ENCODE data around the gene S1PR2.

GRCh38 chr19:10224337-10224736 lies 6.8 kb downstream of the S1PR2 start:
- no peak for TF ChIP-seq CTCF (conservative IDR thresholded peaks at IDR 0.05)
- no peak for TF ChIP-seq EZH2 (IDR thresholded peaks at IDR 0.05; ENCODE audit: low read depth)

Data from PC-9 (cell line).